Measurements from ENCODE around the gene SORBS2.

The SORBS2 gene

GRCh38 chr4:185549095-185549639 is 262.8 kb downstream of the SORBS2 start:
- DNase-seq: no peak

- no peak for DNase-seq
These were observed 263.4 kb downstream of the SORBS2 start for GRCh38 chr4:185548587-185548986.

- DNase-seq: no peak
These were observed 265.7 kb downstream of the SORBS2 start for GRCh38 chr4:185546335-185546734.

GRCh38 chr4:185542626-185543315 is 269.2 kb downstream of the SORBS2 start:
- peak; percentile 35 for DNase-seq

- no peak for DNase-seq
These were observed 270.7 kb downstream of the SORBS2 start for GRCh38 chr4:185541251-185541727.

- DNase-seq: no peak
These were observed 271.4 kb downstream of the SORBS2 start for GRCh38 chr4:185540487-185541120.

- no peak for DNase-seq
These were observed 272.0 kb downstream of the SORBS2 start for GRCh38 chr4:185540040-185540439.

- DNase-seq: no peak
These were observed 273.2 kb downstream of the SORBS2 start for GRCh38 chr4:185538806-185539205.

GRCh38 chr4:185536411-185536709 is 275.6 kb downstream of the SORBS2 start:
- no peak for DNase-seq

GRCh38 chr4:185535612-185536410 is 276.2 kb downstream of the SORBS2 start:
- no peak for DNase-seq
